Measurements from ENCODE around the gene ADCY2.

The ADCY2 gene

DNA sequence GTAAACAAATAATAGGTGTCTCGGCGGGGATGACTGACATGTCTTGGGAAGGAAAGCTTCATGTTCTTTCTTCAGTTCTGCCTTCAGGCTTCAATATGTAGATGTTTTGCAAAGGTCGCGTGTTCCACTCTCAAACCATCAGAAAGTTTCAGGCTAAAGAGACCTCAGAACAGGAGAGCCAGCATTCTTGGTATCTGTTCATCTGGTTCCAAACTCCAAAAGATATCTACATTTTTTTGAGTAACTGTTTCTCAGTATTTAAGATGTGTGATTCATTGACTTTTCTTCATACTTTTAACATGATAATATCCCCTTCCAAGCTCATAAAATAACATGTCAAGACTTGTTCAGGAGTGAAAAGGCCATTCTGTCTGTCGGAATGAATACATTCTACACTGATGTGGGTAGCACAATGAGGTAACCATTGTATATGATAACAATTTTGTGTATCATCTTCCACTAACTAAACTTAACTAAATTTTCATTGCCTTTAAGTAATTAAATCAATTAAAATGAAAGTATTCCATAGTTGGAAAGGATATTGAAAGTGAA, 271.4 kb downstream of the ADCY2 start:
- no peak for DNase-seq (ENCODE audit: low read depth)

DNA sequence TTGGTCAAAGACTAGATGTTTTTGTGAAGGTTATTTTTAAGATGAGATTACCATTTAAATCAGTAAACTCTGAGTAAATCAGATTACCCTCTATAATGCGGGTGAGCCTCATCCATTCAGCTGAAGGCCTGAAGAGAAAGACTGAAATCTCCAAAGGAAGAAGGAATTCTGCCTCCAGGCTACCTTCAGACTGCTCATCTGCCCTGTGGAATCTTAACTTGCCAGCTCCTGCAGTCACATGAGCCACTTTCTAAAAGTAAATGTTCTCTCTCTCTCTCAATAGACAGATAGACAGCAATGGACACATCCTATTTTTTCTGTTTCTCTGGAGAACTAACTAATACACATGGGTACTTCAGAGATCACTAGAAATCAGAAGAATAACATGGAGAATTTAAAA, 272.2 kb downstream of the ADCY2 start:
- DNase-seq (ENCODE audit: low read depth) = no peak

DNA sequence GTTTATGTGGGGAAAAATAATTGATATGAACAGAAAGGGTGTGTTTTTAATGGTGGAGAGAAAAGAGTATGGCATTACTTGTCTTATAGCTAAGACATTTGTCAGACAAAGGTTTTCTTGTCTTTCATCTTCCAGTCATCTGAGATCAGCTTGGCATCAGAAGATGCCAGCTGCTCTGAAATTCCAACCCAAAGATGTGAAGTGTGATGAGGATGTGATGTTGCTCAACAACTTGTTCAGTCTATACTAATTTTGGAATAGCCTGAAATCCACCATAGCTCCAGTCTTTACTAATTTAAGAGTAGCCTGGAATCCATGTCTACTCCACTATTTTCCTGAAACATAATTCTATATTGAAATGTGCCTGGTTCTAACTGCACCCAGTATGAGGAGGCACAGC, 272.7 kb downstream of the ADCY2 start:
- no peak for DNase-seq (ENCODE audit: low read depth)

DNA sequence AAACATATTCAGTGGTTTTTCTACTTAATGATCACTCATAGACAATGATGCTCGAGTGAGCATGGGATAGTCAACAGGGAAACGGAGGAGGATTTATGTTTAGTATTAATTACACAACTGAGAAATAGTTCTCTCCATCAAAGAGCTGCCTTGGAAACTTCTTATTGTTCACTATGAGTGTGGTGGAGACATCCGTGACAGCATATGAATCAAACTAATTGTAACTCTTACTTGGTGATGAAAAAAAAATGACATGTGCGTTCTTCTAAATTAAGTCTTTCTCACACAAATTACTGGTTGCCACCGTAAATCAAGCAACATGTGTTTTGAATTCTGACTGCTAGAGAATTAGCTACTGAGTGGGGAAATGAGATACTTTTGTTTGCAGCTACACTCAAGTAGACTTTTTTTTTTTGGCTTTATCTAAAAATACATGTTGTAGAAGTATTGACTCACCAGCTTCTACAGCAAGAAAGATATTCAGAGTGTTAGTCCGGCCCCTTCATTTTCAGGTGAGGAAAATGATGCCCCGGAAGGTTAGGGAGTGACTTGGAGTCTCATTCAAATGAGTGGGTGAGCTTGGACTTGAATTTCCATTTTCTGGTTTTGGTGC, 275.5 kb downstream of the ADCY2 start:
- DNase-seq (ENCODE audit: low read depth) = no peak

DNA sequence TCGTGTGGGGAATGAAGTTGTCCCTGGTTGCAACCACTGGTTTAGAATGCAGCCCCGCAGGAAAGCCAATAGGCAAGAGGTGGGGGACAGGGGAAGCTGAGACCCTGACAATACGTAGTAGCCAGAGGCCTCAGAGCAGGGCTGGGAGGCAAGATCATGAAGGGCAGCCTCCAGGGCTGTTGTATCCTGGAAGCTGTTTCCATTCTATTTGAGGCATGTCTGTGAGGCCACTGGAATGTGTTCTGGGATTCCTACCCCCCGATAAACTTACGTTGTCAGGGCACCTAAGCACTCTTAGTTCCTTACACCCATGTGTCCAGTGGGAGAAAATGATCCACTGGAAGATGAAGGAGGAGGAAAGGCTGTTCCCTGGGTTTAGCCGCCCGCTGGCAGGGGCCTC, 277.7 kb downstream of the ADCY2 start:
- DNase-seq (ENCODE audit: low read depth) = no peak

DNA sequence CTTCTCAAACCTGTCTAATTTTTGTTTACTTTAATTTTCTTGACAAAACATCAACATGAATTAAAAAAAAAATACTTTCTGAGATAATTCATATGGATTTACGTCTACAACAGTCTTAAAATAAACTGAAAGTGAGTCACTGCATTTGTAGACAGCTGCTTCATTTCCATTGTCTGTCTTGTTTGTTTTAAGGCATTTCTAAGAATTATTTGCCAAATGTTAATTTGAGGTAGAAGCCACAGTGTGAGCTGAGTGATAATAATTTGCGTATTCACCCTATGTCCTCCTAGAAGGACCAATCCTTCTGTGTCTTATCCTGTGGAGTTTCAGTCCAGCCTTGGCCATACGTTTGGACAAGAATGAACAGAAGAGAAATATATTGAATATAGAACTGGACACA, 280.5 kb downstream of the ADCY2 start:
- DNase-seq (ENCODE audit: low read depth) = no peak

DNA sequence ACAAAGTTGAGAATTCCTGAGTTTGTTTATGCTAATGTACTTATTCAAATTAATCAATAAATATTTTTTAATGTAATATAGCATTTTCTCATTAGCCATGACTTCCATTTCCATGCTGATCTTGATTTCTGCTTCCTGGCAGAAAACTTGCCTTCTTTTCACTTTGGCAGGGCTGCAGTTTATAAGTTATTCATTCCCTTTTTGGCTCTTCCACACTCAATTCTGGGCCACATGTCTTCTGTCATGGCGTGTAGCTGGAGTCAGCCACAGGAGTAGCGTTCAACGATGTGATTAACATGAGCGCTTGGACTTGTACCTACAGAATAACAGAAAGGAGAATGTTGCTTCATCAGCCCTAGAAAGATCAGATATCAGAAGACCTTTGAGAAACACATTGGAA, 282.1 kb downstream of the ADCY2 start:
- DNase-seq (ENCODE audit: low read depth) = no peak

DNA sequence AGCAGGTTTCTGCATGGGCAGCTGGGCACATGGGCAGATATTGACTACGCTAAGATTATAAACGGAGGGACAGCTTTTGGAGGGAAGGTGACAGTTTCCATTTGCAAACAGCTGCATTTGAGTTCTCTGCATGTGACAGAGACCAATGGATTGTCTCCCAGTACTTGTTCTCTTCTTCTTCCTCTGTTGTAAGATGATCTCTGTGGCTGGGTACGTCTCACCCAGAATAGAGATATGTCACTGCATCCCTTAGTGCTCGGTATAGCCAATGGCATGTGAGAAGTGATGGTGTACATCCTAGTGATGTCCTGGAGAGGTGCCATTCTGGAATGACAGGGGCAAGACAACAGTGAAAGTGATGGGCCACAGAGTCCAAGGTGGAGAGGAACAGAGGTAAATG, 283.7 kb downstream of the ADCY2 start:
- DNase-seq (ENCODE audit: low read depth) = no peak

DNA sequence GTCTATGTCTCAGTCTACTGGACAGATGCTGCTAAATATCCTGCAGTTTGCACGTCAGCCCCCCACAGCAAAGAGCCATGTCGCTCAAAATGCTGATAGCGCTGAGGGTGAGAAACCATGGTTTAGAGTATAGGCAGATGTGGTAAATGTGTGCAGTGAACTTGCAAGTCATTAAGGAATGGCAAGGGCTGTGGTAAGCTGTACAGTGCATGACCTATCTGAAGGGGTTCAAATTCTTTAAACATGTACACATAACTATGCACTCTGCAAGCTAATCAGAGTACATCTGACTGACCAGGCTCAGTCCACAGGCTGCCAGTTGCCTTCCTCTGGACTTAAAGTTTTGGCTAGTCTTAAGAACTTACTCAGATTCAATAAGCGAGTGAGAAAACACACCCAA, 284.3 kb downstream of the ADCY2 start:
- DNase-seq (ENCODE audit: low read depth) = no peak

DNA sequence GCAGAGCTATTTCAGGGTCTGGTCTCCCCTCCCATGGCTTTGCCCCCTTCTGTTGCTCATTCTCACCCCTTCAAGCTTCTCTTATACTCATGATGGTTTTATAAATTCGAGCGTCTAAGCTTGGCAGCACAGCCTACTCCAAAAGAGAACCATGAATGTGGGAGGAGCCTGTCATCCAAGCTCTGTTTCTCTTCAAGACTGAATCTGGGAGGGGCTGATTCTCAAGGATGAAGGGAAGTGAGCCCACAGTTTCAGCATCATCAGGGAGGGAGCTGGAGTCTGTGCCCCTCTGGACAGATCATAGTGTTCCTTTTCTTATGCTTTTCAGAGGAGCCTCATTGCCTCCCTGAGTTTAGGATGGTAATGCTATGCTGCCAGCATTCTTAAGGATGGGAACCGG, 286.4 kb downstream of the ADCY2 start:
- no peak for DNase-seq (ENCODE audit: low read depth)

DNA sequence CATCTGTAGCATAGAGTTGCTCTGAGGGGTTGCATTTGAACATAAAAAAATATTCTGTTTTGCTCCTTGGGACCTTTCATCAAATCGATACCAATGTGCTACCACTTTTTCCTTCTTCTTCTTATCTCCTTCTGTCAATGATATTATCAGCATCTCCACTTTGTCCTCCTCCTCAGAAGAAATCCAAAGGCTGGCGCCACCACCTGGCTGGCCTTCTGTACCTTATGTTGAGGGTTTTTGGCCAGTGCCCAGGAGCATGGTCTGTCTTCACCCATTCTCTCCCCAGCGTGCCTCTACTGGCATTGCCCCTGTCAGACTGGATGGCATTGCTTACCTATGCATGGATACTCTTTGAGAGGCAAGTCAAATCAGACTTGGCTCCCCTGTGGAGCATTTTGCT, 287.8 kb downstream of the ADCY2 start:
- DNase-seq (ENCODE audit: low read depth) = no peak

DNA sequence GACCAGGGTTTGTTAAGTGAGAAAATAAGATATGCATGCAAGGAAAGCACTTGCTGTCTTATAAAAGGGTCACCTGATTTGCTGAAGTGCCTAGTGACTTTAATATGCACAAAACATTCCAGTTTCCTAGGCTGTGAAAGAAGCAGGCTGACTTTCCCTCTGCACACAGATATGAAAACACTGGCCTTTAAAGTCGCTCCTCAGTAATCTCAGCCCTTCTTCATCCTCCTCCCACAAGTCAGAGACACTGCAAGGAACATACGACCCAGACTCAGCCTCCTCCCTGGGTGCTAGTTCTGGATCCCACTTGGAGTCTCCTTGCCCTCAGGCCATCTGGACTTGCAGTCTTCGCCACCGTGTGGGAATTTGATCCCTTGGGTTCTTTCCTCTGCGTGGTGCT, 288.9 kb downstream of the ADCY2 start:
- DNase-seq (ENCODE audit: low read depth) = no peak

DNA sequence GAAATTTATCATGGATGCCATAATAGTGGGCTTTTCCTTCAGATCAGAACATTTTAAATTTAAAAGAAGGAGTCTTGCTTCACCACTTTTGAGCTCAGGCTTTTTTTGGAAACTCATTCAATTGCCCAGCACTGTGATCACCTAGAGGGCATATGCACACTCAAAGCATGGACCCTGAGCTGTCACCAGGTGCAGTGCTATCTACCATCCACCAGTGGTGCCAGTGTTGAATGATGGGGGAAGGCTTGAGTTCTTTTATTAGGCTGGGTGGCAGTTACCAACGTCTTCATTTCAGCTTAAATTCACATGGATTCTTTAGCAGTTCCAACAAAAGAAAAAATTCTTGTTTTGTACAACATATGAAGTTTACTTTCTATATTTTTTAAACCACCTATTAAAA, 290.9 kb downstream of the ADCY2 start:
- no peak for DNase-seq (ENCODE audit: low read depth)

DNA sequence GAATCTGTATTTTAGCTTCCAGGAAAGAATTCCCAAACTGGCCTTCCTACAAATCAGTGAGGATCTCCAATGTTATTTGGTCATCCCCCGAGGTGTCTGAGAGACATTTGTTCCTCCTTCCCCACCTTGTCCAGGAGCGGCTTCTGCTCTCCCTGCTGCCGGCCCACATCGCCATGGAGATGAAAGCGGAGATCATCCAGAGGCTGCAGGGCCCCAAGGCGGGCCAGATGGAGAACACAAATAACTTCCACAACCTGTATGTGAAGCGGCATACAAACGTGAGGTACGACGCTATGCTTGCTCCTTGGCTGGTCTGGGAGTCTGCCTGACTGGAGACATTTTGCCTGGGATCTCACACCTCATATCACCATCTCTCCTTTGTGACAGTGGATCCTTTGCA, 294.6 kb downstream of the ADCY2 start:
- DNase-seq (ENCODE audit: low read depth) = no peak

DNA sequence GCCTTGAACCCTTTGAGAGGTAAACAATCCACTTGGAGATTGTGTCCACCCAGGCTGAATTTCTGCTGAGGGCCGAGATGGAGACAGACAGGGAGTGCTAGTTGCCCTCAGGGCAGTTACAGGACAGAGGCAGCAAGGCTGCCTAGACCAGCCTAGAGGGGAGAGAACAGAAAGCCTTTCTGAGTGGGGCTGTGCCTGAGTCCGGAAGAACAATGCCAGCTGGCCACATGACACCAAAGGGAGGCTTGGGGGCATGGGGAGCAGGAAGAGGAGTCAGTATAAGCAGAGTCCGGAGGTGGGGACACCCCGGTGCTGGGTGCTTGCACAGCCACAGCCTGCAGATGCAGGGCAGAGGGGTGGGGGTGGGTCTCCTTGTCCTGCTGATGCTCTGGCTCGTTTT, 309.3 kb downstream of the ADCY2 start:
- no peak for DNase-seq (ENCODE audit: low read depth)

DNA sequence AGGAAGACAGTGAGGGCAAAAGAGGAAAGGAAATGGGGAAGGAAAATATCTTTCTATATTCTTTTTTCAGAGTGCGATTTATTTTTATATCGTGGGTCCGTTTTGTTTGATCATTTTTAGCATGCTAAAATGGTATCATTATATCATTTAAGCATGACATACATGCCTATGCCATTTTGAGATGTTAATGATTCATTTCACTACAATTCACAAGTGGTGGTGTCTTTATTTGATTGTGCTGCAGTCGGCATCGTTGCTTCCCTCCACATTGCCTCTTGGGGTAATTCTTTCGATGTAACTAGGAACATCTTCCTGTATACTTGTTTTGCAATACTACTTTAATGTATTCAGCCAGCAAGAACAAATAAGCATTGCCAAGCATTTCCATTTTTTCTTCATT, 309.8 kb downstream of the ADCY2 start:
- no peak for DNase-seq (ENCODE audit: low read depth)

DNA sequence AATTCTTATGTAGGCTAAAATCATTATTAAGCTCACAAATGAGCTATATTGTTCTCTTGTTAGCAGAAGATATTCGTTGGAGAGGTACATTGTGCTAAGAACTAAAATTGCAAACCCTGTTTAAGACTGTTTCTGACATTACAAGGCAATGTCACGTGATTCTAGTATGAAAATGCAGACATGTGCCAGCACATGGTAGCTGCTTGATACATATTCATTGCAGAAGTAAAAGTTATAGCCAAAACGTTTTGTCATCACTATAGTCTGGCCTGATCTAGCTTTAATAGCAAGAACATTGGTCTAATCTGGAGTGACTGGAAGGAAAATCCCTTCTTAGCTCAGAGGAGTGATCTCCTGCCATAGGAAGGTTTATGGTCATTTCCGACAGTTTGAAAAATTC, 310.3 kb downstream of the ADCY2 start:
- DNase-seq (ENCODE audit: low read depth) = no peak

DNA sequence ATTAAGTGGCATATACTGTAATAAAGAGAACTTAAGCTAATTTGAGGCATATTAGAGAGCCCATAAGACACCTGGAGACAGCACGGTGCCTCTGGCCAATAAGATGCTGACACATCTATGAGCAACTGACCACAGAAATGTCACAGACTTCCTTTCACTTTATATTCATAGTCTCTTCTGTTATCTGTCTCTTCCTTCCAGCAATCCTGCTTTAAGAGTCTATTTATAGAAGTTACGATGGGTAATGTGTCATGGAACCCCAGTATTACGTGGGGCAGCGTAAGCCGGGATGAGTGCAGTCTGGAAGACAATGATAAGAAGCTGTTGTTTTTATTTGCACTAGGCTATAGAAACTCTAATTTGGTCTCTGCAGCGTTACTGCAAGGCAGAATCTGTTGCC, 318.2 kb downstream of the ADCY2 start:
- no peak for DNase-seq (ENCODE audit: low read depth)

DNA sequence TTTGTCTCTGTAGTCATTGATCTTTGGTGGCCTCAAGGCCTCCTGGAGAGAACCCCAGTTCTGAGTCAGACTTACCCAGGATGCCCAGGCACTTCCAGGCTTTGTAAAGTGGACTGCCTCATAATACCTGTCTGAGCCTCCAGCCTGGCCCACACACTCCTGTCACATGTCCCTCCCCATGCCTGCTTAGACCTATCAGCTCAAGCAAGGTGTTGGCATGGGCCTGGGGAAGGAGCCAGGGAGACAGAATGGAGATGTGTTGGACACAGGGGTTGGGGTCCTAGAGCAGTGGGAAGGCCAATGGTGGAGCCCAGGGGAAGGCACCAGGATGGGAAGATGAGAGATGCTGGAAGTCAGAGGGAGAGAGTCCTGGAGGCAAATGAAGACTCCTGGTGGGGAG, 318.8 kb downstream of the ADCY2 start:
- DNase-seq (ENCODE audit: low read depth) = no peak

DNA sequence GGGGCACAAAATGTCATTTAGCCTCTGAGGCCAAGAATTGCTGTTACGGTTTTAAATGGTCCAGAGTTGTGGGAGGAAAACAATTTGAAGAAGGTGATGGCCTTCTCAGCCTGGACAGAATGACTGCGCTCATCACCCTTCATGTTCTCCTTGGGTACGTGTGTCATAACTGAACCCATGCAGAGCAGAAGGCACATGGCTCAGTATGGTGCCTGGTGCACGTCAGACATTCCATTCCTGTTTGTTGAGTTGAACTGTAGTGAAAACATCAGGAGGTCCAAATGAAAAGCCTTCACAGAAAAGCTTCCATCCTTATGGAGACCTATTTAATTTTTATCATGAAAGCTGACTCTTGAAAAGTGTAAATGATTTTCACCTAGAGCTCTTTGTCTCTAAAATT, 321.8 kb downstream of the ADCY2 start:
- no peak for DNase-seq (ENCODE audit: low read depth)

DNA sequence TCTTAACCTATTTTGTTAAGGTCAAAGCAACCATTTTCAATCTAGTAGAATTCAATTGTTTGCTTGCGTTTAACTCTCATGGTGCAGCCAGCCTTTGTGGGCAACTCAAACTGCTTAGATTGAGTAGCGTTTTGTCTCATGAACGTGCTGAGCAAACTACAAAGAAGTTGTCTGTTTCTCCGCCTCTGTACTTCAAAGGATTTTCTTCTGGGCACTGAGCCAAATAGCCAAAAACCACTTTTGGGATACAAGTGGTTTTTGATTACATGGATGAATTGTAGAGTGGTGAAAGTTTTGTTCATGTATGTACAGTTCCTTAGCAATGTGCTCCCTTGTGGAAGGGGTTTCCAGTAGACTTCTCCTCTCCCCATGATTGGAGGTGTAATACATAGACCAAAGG, 332.1 kb downstream of the ADCY2 start:
- no peak for DNase-seq (ENCODE audit: low read depth)

DNA sequence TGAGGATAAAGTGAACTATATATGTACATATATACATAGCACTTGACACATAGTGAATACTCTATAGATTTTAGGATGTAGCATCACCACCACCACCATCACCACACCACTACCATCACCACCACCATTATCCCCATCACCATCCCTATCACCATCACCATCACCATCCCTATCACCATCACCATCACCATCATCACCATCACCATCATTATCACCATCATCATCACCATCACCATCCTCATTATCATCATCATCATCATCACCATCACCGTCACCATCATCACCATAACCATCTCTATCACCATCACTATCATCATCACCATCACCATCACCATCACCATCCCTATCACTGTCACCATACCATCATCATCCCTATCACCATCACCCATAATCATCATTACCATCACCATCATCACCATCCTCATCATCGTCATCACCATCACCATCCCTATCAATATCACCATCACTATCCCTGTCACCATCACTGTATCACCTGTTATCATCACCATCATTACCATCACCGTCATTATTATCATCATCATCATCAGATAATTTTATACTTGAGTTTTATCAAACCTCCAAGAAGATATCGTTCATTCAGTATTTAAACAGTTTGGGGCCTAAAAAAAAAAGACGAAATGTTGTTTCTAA, 345.6 kb downstream of the ADCY2 start:
- no peak for DNase-seq (ENCODE audit: low read depth)

DNA sequence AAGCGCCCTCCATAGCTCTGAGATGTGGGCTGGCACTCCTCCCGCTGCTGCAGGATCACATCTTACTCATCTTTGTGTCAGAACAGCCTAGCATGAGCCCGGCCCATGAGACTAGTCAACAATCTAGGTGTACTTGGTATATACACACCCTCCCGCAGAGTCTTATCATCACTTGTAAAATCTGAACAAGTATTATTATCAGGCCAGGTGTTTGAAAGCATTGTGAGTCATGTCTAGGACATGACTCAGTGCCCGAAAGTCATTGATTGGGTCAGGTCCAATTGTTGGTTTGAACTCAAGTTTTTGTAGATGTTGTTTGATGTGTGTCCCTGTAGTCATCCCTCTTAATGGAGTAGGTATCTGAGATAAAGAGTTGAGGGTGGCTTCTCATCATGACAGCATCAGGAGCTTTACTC, 346.3 kb downstream of the ADCY2 start:
- DNase-seq (ENCODE audit: low read depth) = no peak
